HG02763 (cell line): ENCODE results near the gene TUT7.

Experiments
- ATAC-seq: cut with Tn5 transposase; IDR thresholded peaks from one replicate; pipeline ENCODE4 v1.9.1; 2021; ENCODE audit warnings: mild to moderate bottlenecking, moderate library complexity; ENCODE audit not compliant: unreplicated experiment

Gene TUT7

GRCh38 chr9:86351880-86352279 is 2.3 kb downstream of the TUT7 start:
- no peak for ATAC-seq

GRCh38 chr9:86350006-86350760 is 4.0 kb downstream of the TUT7 start:
- ATAC-seq: peak; percentile 25

GRCh38 chr9:86349271-86349670 is 4.9 kb downstream of the TUT7 start:
- ATAC-seq: no peak

GRCh38 chr9:86347991-86348390 is 6.2 kb downstream of the TUT7 start:
- no peak for ATAC-seq

GRCh38 chr9:86344818-86345217 is 9.4 kb downstream of the TUT7 start:
- ATAC-seq: no peak

- ATAC-seq: no peak
These were observed 11.9 kb downstream of the TUT7 start for GRCh38 chr9:86342269-86342668.

- no peak for ATAC-seq
These were observed 13.2 kb downstream of the TUT7 start for GRCh38 chr9:86341007-86341491.

GRCh38 chr9:86340356-86341006 is 13.7 kb downstream of the TUT7 start:
- ATAC-seq: no peak

GRCh38 chr9:86337469-86338108 is 16.6 kb downstream of the TUT7 start:
- no peak for ATAC-seq

GRCh38 chr9:86336058-86336457 is 18.2 kb downstream of the TUT7 start:
- ATAC-seq: no peak

- no peak for ATAC-seq
These were observed 20.6 kb downstream of the TUT7 start for GRCh38 chr9:86333651-86334050.

- ATAC-seq: no peak
These were observed 24.0 kb downstream of the TUT7 start for GRCh38 chr9:86330186-86330585.

- no peak for ATAC-seq
These were observed 24.6 kb downstream of the TUT7 start for GRCh38 chr9:86329649-86330048.

GRCh38 chr9:86328156-86328555 is 26.1 kb downstream of the TUT7 start:
- no peak for ATAC-seq

GRCh38 chr9:86326536-86326935 is 27.7 kb downstream of the TUT7 start:
- ATAC-seq: no peak

GRCh38 chr9:86324901-86325300 is 29.3 kb downstream of the TUT7 start:
- no peak for ATAC-seq

- no peak for ATAC-seq
These were observed 29.9 kb downstream of the TUT7 start for GRCh38 chr9:86324308-86324707.

GRCh38 chr9:86322973-86323644 is 31.1 kb downstream of the TUT7 start:
- ATAC-seq: no peak

GRCh38 chr9:86321373-86321772 is 32.8 kb downstream of the TUT7 start:
- ATAC-seq: no peak

GRCh38 chr9:86318187-86318586 is 36.0 kb downstream of the TUT7 start:
- no peak for ATAC-seq

- ATAC-seq: no peak
These were observed 39.1 kb downstream of the TUT7 start for GRCh38 chr9:86315078-86315477.
